22Rv1 (cell line): ENCODE results near the gene SNAP23.
A peak's percentile ranks its signal among the peaks of the same experiment; 100 is the strongest.
"Not testable (repeated sequence)": the region's sequence is repeated elsewhere in the genome, so short reads cannot be mapped to it uniquely, and the experiment has no call there.

ENCODE experiments used
- H3K27ac ChIP-seq: fragments of 450-650 bp; 2 replicates; pipeline ENCODE4 v1.5.1; 2017
- ZFX ChIP-seq: fragments of 450-650 bp; IDR thresholded peaks from 2 replicates; pipeline ENCODE4 v1.6.1; 2017; ENCODE audit warnings: antibody characterized with exemption, borderline replicate concordance
- TF ChIP-seq, protein P1 (sequence below): fragments of 450-650 bp; IDR thresholded peaks from 2 replicates; pipeline ENCODE4 v1.5.1; 2017; ENCODE audit warnings: mild to moderate bottlenecking

The SNAP23 gene

DNA sequence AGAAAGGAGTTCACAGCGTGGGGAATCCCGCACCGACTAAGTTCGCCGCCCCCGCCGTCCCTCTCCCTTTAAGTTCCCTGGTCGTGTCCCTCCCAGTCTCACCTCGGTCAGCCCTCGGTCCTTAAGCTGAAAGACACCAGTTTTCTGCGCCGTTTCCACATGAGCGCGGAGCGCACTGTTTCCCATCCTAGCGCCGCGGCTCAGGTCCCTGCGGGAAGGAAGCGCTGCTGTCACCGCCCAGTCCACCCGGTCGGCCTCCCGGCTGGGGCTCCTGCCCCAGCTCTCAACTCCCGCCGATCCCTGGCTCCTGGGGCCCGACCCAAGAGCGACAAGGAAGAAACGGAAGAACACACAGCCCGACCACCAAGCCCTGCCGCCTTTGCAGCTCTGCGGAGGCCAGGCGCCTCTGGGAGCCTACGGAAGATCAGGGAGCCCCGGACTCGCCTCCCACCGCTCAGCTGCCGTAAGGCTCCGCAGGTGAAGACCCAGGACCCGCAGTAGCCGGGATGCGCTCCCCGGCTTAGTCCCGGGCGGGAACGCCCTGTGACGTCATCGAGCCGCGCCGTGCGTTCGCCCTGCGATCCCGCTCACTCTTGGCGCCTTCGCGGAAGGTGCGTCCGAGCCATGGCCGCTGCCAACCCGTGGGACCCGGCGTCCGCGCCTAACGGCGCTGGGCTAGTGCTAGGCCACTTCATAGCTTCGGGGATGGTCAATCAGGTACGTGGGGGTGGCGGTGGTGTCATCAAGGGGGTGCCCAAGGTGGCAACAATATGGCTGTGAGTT, 53.0 kb downstream of the SNAP23 start, which contains the start of the genes HAUS2 and LRRC57:
Gene HAUS2, plus strand, starts transcription at position 590 of the 783 bp plus-strand sequence. Its CDS starts 35 bp downstream, at position 625.
Gene LRRC57, minus strand, starts transcription at position 545 of the 783 bp plus-strand sequence. Its CDS starts 359 bp downstream, at position 186.
- TF ChIP-seq, protein P1, sequence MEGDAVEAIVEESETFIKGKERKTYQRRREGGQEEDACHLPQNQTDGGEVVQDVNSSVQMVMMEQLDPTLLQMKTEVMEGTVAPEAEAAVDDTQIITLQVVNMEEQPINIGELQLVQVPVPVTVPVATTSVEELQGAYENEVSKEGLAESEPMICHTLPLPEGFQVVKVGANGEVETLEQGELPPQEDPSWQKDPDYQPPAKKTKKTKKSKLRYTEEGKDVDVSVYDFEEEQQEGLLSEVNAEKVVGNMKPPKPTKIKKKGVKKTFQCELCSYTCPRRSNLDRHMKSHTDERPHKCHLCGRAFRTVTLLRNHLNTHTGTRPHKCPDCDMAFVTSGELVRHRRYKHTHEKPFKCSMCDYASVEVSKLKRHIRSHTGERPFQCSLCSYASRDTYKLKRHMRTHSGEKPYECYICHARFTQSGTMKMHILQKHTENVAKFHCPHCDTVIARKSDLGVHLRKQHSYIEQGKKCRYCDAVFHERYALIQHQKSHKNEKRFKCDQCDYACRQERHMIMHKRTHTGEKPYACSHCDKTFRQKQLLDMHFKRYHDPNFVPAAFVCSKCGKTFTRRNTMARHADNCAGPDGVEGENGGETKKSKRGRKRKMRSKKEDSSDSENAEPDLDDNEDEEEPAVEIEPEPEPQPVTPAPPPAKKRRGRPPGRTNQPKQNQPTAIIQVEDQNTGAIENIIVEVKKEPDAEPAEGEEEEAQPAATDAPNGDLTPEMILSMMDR: no peak
- TF ChIP-seq ZFX: no peak
- peak within 1 kb of the TSS; percentile 73 for H3K27ac ChIP-seq

DNA sequence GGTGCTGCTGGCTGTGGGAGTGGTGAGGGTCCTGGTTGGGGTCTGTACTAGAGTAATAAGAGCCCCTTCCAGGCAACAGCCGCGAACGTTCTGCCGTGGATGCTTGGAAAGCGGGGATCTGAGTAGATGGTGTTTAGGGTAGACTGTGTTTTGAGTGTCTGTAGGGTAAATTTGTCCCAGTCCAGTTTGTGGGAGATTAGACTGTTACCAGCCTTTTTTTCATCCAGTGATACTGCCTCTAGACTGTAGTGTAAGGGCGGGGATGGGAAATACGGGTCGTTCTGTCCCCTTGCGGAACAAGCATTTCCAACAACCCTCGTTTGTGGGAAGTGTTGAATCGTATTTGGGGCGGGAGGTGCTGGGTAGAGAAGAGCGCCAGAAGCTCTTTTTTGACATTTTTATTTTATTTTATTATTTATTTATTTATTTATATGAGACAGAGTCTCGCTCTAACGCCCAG, 53.6 kb downstream of the SNAP23 start:
- peak overlapping the region; percentile 73 for H3K27ac ChIP-seq
- TF ChIP-seq, protein P1: no peak
- no peak for TF ChIP-seq ZFX

DNA sequence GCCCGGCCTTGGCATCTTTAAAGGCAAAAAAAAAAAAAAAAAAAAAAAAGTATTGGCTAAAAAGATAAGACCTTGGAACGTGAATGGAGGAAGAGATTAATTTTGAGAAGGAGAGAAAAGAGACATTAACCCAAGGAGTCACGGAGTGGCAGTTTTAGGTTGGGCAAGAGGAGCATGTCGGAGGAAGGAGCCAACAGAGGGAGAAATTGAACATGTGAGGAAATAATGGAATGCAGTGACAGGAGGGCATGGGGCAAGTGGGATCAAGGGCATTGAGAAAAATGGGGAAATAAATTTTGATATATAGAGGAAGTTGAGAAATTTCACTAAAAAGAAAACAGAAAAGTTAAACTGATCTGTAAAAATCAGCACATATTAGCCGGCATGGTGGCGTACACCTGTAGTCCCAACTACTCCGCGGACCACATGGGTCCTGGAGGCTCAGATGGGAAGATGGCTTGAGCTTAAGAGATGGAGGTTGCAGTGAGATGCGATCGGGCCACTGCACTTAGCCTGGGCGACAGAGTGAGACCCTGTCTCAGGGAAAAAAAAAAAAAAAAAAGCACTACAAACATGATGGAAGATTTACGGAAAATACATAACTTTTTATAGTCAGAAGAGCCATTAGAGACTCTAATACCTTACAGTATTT, 54.4 kb downstream of the SNAP23 start:
- no peak overlapping the region for H3K27ac ChIP-seq
- TF ChIP-seq, protein P1: no peak
- no peak for TF ChIP-seq ZFX

DNA sequence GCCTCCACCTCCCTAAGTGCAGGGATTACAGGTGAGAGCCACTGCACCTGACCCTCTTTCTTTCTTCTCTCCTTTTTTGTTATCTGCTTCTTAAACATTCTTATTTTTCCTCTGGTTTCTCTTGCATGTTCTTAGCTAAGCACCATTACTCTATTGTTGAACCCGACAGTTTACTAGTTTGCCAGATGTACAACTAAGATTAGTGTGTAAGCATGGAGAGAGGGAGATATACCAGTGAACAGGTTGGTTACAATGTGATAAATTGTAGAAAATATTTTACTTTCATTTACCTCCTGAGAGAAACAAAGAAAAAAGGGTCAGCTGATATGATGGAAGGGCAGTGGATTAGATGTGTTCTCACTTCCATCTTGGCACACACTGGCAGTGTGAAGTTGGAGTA, 58.1 kb downstream of the SNAP23 start:
- H3K27ac ChIP-seq: no peak overlapping the region
- no peak for TF ChIP-seq ZFX
- TF ChIP-seq, protein P1: no peak

DNA sequence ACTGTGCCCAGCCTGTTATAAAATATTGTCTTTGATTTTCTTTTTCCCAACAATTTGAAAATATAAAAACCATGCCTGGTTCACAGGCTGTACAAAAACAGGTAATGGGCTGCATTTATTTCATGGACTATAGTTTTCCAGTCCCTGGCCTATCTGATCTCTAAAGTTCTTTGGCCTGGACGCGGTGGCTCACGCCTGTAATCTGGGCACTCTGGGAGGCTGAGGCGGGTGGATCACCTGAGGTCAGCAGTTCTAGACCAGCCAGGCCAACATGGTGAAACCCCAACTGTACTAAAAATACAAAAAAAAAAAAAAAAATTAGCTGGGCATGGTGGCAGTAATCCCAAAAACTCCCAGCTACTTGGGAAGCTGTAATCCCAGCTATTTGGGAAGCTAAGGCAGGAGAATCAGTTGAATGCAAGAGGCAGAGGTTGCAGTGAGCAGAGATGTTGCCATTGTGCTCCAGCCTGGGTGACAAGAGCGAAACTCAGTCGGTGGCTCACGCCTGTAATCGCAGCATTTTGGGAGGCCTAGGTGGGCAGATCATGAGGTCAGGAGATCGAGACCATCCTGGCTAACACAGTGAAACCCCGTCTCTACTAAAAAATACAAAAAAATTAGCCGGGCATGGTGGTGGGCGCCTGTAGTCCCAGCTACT, 61.2 kb downstream of the SNAP23 start:
- H3K27ac ChIP-seq: not testable (repeated sequence)

DNA sequence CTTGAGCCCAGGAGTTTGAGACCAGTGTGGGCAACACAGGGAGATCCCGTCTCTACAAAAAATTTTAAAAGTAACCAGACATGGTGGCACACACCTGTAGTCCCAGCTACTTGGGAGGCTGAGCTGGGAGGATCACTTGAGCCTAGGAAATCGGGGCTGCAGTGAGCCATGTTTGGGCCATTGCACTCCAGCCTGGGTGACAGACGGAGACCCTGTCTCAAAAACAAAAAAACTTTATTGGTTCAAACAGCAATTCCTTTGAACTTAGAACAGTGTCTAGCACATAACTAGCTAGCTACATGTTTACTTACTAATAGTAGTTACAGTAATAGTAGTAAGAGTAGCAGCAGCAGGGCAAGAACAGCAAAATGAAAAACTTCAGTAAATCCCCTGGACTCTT, 63.3 kb downstream of the SNAP23 start:
- TF ChIP-seq, protein P1: no peak
- TF ChIP-seq ZFX: no peak
- no peak overlapping the region for H3K27ac ChIP-seq

DNA sequence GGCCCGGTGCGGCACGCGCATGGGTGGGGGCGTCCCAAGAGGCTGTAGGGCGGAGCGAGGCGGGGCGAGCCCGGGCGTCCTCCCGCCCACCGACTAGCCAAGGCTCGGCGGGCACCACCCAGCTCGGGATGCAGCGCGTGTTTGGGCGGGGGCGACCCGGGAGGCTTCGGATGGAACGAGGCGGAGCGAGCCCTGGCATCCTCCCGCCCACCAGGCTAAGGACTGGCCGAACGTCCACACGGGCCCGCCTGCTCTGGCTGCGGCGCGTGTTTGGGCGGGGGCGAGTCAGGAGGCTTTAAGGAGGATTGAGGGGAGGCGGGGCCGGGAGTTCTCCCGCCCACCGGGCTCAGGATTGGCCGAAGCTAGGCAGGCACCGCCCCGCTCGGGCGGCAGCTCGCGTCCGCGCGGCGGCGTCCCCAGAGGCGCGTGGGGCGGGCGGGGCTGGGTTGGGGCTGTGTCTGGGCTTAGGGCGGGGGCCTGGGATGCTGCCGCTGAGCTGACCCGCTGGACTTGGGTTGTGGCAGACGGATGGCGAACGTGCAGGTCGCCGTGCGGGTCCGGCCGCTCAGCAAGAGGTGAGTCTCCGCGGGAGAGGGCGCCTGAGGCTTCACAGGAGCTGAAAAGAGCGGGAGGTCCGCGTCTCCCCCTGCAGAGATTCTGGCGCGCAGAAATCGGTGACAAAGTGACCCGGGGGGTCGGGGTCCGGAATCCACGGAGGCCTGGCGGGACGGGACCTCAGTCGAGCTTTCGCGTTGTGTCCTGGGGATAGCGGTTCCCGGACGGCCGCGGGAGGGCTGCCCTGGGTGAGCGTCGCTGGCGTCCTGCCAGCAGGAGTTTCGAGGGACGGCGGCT, 80.0 kb downstream of the SNAP23 start, which contains the start of gene STARD9:
Gene STARD9, plus strand, starts transcription at position 419 of the 852 bp plus-strand sequence. Its CDS starts 110 bp downstream, at position 529.
- no peak within 1 kb of the TSS for H3K27ac ChIP-seq
- TF ChIP-seq ZFX: no peak
- TF ChIP-seq, protein P1: no peak; the same call in 1 of the 2 replicates
